ENCODE measurements around the gene STK38.
"Not testable (repeated sequence)": the region's sequence is repeated elsewhere in the genome, so short reads cannot be mapped to it uniquely, and the experiment has no call there.

The STK38 gene

DNA sequence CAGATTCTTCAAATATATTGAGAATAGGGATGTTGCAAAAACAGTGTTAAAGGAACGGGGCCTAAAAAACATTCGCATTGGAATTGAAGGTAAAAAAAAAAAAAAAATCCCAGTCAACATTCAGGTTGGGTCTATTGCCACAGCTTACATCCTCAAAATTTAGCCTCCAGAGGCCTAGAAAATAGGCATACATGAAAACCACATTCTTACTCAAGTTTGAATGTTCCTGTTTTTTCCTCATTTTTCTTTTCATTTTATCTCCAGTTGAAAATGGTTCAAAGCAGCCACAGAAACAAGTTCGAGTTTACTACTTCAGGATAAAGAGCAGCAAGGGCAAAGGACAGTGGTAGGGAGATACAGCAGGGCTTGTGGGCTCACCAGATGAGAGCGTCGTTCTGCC, 62.5 kb downstream of the STK38 start:
- no peak for DNase-seq (ENCODE audit: low spot score)

DNA sequence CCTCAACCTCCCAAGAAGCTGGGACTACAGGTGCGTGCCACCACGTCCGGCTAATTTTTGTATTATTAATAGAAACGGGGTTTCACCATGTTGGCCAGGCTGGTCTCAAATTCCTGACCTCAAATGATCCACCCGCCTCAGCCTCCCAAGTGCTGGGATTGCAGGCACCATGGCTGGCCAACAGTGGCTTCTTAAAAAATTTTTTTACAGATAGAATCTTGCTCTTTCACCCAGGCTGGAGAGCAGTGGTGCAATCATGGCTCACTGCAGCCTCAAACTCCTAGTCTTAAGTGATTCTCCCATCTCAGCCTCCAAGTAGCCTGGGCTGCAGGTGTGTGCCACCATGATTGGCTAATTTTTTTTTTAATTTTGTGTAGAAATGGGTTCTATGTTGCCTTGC, 64.0 kb downstream of the STK38 start:
- not testable (repeated sequence) for DNase-seq (ENCODE audit: low spot score)

DNA sequence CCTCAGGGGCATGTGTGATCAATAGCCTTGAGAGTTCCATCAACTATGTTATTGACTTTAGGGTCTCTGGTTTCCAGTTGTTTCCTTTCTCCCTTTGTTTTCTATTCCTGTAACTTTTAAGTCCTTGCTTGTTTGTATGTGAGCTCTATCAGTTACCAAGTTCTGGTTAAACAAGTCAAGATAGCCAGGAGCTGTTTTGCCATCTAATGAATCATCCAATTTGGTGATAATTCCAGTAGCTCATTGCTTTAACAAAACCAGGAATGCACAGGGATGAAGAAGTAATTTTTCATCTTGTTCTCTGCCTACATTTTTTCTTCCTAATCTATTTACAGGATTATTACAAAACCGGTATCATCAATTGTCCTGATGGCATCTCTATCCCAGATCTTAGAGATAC, 68.0 kb downstream of the STK38 start:
- no peak for DNase-seq (ENCODE audit: low spot score)

DNA sequence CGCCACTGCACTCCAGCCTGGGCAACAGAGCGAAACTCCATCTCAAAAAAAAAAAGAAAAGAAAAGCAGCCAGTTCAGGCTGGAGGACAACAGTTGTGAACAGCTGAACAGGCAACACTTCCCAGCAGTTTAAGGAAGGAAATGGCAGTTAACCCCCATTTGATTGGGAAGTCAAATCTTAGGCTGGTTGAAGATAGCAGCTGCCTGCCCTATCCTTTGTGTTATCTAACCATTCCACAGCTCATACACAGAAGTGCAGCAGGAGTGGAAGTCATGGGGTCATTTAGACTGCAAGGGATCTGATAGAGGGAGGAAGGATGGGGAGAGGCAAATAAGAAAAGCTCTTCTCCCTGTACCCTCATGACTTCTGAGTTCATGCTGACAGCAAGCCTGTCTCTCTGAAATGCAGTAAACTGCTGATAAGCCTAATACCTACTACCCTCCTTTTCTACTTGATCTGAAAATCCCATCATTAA, 69.2 kb downstream of the STK38 start:
- no peak for DNase-seq (ENCODE audit: low spot score)

DNA sequence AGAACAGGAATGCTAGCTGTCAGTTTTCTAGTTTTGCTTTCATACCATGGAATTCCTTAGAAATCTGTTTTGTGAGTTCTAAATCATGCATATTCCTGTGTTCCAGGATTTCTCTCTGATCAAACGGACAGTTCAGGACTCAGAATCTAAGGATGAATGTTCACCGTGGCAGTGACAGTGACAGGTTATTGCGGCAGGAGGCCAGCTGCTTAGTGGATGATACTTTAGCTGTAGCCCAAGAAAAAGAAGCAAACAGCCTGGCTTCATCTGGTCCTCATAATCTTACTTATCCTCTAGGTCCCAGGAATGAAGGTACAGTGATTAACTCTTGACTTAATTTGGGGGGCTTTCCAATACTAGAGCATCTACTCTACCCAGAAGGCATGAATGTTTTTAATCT, 77.3 kb downstream of the STK38 start:
- no peak for DNase-seq (ENCODE audit: low spot score)

DNA sequence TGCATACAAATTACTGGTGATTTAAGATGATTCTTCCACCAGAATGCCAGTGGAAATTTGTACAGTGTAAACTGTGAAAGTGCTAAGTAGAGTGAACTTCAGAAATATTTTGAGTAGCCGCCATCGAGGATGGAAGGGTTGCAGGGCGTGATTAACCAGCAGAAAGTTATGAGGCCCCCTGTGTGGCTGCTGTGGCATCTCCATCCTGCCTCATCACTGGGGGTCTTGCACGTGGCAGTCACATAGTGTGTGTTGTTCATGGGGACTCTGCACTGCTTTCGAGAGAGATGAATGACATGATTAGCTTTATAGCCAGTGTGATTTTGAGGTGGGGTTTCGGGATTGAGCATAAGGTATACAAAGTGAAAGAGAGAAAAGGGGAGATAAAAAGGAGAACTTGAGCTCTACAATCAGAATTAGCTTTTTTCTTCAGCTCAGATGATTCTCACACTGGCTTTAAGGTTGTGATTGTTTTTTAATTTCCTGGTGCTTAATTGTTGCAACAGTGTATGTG, 78.1 kb downstream of the STK38 start:
- DNase-seq (ENCODE audit: low spot score), result no peak

DNA sequence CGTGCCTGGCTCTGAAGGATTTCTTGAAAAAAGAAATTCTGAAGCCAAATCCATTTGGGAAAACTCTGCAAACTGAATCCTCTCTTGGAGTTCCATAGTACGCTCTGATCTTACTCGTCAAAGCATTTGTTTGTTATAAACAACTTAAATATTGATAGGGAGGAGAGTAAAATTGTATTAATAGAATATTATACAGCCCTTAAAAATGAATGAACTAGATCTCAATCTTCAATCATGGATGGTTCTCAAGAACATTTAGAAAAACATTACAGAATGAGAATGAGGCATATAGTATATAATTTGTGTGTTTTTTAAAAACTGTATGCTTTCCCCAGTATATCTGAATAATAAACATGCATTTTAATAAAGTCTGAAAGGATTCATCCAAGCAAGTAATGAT, 79.7 kb downstream of the STK38 start:
- DNase-seq (ENCODE audit: low spot score), result no peak

DNA sequence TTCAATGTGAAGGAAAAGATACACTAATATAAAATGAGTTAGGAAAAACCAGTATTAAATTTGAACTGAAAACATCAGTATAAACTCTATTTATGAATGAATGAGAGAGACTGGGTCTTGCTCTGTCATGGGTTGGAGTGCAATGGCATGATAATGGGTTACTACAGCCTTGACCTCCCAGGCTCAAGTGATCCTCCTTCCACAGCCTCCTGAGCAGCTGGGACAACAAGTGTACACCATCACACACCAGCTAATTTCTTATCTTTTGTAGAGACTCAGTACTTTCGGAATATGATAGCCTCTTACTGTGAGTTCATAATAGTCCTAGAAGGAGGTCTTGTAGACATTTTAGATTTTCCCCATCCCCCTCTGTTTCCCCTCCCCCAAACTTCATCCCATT, 83.0 kb downstream of the STK38 start:
- no peak for DNase-seq (ENCODE audit: low spot score)

DNA sequence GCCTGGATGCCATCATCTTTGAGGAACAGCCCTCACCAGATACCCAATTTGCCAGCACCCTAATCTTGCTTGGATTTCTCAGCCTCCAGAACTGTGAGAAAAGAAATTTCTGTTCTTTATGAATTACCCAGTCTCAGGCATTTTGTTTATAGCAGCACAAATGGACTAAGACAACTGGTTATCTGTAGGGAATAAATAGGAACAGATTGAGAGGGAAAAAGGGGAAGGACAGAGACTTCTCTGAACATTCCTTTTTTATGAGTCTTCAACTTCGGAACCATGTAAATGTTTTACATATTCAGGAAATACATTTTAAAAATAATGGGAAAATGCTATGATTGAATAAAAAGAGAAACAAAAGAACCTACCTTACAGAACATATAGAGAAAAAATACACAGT, 83.6 kb downstream of the STK38 start:
- no peak for DNase-seq (ENCODE audit: low spot score)

DNA sequence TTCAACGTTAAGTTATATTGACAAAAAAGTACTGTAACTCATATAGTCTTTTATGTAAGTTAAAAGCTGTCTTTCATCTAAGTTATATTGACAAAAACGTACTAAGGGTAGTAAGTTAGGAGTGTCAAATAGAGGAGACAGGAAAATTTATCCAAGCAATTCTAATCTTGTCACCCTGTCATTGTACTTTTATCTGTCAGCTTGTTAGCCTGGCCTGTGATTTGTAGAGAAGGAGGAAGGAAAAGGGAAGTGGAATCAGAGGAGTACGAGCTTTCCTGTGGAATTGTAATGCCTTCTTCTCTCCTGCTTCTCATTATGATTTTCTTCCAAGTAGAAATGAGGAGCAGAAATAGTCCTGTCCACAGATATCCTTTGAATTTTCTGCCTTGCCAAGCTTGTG, 85.6 kb downstream of the STK38 start:
- DNase-seq (ENCODE audit: low spot score), result no peak

DNA sequence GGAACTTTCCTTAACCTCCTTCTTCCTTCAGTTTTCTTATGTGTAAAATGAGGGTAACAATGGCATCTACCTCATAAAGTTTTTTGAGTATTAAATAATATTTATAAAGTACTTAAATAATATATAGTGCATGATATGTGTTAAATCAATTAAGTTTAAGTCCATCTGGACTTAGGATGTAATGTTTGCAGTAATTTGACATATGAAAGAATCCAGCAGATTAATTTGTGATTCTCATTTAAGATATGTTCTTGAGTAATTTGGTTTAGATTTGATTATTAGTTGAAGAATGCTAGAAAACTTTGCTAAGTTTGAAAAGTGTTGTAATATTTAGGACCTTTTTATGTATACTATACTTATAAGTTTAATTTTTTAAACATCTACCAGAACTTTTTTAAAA, 86.4 kb downstream of the STK38 start:
- DNase-seq (ENCODE audit: low spot score), result no peak

DNA sequence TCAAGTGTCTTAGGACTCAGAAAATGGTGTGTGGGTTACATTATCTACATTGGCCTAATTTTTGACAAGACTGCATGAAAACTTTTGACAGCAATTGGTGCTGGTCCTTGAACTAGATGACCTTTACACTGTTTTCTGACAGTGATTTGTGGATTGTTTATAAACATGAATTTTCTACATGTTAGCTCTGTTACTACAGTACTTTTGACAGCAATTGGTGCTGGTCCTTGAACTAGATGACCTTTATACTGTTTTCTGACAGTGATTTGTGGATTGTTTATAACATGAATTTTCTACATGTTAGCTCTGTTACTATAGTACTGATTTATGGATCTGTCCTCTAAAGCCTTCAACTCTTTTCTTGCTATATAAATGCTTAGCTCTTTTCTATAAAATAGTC, 87.8 kb downstream of the STK38 start:
- no peak for DNase-seq (ENCODE audit: low spot score)

DNA sequence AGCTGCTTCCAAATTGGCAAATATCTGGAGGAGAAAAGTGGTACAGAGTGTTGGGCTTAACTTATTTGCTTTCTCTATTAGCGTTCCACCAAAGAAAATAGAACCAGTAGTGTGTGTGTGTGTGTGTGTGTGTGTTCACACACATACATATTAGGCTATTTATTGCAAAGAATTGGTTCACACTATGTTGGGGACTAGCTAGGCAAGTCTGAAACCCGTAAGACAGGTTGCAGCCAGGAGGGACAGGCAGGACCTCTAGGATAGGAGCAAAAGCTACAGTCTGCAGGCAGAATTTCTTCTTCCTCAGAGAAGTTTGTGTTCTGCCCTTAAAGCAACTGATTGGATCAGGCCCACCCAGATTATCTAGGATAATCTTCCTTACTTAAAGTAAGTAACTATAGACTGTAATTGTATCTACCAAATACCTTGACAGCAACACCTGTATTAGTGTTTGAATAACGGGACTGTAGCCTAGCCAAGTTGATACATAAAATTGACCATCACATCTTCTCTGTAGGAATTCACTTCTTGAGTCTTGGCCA, 91.7 kb downstream of the STK38 start:
- no peak for DNase-seq (ENCODE audit: low spot score)

DNA sequence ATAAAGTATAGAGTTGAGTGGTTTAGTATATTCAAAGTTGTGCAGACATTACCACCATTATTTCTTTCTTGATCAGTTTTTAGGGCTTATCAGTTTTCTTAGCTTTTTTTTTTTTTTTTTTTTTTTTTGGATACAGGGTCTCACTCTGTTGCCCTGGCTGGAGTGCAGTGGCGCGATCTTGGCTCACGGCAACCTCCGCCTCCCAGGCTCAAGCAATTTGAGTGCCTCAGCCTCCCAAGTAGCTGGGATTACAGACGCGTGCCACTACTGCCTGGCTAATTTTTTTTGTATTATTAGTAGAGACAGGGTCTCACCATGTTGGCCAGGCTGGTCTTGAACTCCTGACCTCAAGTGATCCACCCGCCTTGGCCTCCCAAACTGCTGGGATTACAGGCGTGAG, 94.4 kb downstream of the STK38 start:
- DNase-seq (ENCODE audit: low spot score), result not testable (repeated sequence)

DNA sequence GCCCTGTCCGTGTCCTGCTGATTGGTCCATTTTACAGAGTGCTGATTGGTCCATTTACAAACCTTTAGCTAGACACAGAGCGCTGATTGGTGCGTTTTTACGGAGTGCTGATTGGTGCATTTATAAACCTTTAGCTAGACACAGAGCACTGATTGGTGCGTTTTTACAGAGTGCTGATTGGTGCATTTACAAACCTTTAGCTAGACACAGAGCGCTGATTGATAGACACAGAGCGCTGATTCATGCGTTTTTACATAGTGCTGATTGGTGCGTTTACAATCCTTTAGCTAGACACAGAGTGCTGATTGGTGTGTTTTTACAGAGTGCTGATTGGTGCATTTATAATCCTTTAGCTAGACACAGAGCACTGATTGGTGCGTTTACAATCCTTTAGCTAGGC, 98.1 kb downstream of the STK38 start:
- not testable (repeated sequence) for DNase-seq (ENCODE audit: low spot score)

DNA sequence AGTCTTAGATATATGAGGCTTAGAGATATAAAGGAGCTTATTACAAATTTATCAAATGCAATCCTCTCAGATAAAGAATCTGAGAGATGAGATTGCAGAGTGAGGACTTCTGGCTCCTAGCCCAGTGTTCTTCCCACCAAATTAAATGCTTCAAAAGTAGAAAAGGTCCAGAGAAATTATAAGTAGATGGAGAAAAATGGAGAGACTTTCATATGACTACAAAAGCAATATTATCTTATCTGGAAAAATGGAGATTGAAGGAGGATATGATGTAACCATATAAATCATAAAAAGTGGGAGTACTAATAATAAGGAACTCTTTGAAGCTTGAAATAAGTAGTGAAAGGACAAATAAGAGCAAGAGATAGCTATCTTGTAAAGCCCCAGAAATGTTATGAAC, 101.7 kb downstream of the STK38 start:
- no peak for DNase-seq (ENCODE audit: low spot score)

DNA sequence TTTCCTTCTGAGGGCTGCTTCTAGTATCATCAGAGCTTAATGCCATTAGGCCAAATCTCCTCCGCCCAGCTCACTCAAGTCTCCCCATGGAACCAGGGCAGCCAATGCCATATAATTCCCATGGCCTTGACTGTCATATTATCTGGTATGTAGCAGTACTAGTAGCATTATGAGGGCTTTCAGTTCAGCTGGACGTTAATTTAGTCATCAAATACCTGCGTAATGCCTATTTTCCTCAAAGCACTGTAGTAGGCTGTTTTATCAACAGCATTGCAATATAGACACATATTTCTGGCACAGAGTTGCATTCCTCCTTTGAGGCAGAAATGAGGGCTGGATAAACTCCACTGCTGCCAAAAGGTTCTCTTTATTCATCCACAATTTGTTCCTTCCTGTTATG, 102.8 kb downstream of the STK38 start:
- DNase-seq (ENCODE audit: low spot score), result no peak

All from germinal center (tissue), 1 donor.